ENCODE results near the gene SNRPA1. TPM values are rescaled to one million over a fixed set of nuclear protein-coding genes. Genes with fewer than 3 reads are reported as not detected.
A peak's percentile ranks its signal among the peaks of the same experiment; 100 is the strongest.

Gene SNRPA1
- total and polyA plus RNA-seq, 9 of the 15 experiments (the other 6 are each of a cell fraction or from before 2014, with no cell fraction given): 62.7 to 245 (median 189) TPM

DNA sequence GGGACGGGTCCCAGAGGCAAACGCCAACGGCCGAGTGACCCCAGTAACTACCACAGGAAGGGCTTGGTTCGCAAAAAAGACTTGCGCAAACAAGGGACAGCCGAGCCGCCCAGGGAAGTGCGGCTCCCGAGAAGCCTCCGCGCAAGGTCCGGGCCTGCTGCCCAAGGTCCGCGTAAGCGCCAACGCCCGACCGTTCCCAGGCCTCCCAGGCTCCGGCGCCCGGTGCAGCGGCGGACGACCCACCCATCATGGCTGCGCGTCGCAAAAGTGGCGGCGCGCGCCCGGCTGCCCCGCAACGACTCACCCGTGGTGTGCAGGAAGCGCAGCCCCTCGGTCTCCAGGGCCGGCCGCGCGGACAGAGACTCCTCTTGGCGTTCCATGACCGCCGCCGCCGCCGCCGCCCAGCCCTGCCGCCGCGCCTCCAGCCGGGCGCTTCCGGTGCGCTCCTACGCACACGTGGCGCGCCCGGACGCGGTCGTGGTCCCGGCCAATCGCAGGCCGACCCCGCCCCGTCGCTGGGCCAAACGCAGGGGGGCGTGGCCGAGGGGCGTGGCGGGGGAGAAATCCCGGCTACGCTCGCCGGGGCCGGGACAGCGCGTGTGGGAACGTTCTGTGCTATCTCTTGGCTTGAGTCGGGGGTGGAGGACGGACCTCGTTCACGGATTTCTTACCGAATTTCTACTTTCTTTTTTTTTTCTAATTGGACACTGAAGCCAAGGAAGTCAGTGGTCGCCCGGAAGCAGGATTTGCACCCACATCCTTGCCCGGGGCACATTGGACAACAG lies 17.8 kb downstream of the SNRPA1 start, which contains the start of gene SELENOS (continued):
- TF ChIP-seq, protein P1, sequence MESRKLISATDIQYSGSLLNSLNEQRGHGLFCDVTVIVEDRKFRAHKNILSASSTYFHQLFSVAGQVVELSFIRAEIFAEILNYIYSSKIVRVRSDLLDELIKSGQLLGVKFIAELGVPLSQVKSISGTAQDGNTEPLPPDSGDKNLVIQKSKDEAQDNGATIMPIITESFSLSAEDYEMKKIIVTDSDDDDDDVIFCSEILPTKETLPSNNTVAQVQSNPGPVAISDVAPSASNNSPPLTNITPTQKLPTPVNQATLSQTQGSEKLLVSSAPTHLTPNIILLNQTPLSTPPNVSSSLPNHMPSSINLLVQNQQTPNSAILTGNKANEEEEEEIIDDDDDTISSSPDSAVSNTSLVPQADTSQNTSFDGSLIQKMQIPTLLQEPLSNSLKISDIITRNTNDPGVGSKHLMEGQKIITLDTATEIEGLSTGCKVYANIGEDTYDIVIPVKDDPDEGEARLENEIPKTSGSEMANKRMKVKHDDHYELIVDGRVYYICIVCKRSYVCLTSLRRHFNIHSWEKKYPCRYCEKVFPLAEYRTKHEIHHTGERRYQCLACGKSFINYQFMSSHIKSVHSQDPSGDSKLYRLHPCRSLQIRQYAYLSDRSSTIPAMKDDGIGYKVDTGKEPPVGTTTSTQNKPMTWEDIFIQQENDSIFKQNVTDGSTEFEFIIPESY (CRISPR knock-in tag; IDR thresholded peaks at IDR 0.05): 0 out of 2 replicates have a peak, but pooled peaks have one; percentile 41
- TF ChIP-seq, protein P2, sequence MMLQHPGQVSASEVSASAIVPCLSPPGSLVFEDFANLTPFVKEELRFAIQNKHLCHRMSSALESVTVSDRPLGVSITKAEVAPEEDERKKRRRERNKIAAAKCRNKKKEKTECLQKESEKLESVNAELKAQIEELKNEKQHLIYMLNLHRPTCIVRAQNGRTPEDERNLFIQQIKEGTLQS (IDR thresholded peaks at IDR 0.05): no peak
- TF ChIP-seq, protein P2 (CRISPR knock-in tag; conservative IDR thresholded peaks at IDR 0.05): 0 out of 2 replicates have a peak, but pooled peaks have one; percentile 47
- TF ChIP-seq, protein P3, sequence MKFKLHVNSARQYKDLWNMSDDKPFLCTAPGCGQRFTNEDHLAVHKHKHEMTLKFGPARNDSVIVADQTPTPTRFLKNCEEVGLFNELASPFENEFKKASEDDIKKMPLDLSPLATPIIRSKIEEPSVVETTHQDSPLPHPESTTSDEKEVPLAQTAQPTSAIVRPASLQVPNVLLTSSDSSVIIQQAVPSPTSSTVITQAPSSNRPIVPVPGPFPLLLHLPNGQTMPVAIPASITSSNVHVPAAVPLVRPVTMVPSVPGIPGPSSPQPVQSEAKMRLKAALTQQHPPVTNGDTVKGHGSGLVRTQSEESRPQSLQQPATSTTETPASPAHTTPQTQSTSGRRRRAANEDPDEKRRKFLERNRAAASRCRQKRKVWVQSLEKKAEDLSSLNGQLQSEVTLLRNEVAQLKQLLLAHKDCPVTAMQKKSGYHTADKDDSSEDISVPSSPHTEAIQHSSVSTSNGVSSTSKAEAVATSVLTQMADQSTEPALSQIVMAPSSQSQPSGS (CRISPR knock-in tag; IDR thresholded peaks at IDR 0.05): no peak
- TF ChIP-seq, protein P4, sequence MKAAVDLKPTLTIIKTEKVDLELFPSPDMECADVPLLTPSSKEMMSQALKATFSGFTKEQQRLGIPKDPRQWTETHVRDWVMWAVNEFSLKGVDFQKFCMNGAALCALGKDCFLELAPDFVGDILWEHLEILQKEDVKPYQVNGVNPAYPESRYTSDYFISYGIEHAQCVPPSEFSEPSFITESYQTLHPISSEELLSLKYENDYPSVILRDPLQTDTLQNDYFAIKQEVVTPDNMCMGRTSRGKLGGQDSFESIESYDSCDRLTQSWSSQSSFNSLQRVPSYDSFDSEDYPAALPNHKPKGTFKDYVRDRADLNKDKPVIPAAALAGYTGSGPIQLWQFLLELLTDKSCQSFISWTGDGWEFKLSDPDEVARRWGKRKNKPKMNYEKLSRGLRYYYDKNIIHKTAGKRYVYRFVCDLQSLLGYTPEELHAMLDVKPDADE (conservative IDR thresholded peaks at IDR 0.05; ENCODE audit: control insufficient read depth, low read depth, low read length): peak; percentile 55; the same call in 1 of the 2 replicates
- TF ChIP-seq NRF1 (conservative IDR thresholded peaks at IDR 0.05 in 1 of 2, IDR thresholded peaks at IDR 0.05 in 1 of 2) (peak; percentile 75 to 79; a peak in 2 of 4 replicates), FOXK2 (conservative IDR thresholded peaks at IDR 0.05 in 1 of 2, IDR thresholded peaks at IDR 0.05 in 1 of 2; ENCODE audit: low read depth in 2 of 2) (0 out of 4 replicates have a peak, but pooled peaks of 1 of the 2 experiments have one; percentile 21), NFYB (IDR thresholded peaks at IDR 0.05; ENCODE audit: extremely low read depth, insufficient read length) (peak; percentile 40), HMGN3 (IDR thresholded peaks at IDR 0.05; ENCODE audit: borderline replicate concordance, extremely low read depth, insufficient read length, low read depth, low read length) (peak; percentile 63), EGR1 (conservative IDR thresholded peaks at IDR 0.05) (peak; percentile 30; the same call in 1 of the 2 replicates), SAP30 (IDR thresholded peaks at IDR 0.05; ENCODE audit: borderline replicate concordance, insufficient read depth, low read depth, low read length, poor library complexity, severe bottlenecking) (peak; percentile 95), NFRKB (IDR thresholded peaks at IDR 0.05; ENCODE audit: low read depth) (no peak), ELF2 (CRISPR knock-in tag; IDR thresholded peaks at IDR 0.05) (peak; percentile 79; the same call in 1 of the 2 replicates), HLTF (IDR thresholded peaks at IDR 0.05) (0 out of 2 replicates have a peak, but pooled peaks have one; percentile 50)
- TF ChIP-seq, protein P5, sequence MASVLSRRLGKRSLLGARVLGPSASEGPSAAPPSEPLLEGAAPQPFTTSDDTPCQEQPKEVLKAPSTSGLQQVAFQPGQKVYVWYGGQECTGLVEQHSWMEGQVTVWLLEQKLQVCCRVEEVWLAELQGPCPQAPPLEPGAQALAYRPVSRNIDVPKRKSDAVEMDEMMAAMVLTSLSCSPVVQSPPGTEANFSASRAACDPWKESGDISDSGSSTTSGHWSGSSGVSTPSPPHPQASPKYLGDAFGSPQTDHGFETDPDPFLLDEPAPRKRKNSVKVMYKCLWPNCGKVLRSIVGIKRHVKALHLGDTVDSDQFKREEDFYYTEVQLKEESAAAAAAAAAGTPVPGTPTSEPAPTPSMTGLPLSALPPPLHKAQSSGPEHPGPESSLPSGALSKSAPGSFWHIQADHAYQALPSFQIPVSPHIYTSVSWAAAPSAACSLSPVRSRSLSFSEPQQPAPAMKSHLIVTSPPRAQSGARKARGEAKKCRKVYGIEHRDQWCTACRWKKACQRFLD (CRISPR knock-in tag; IDR thresholded peaks at IDR 0.05): no peak
- TF ChIP-seq, protein P6, sequence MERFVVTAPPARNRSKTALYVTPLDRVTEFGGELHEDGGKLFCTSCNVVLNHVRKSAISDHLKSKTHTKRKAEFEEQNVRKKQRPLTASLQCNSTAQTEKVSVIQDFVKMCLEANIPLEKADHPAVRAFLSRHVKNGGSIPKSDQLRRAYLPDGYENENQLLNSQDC (CRISPR knock-in tag; IDR thresholded peaks at IDR 0.05): 0 out of 2 replicates have a peak, but pooled peaks have one; percentile 20

All from K562 (cell line).